ENCODE data around the gene TC2N.
"Not testable (repeated sequence)": the region's sequence is repeated elsewhere in the genome, so short reads cannot be mapped to it uniquely, and the experiment has no call there.

The TC2N gene

GRCh38 chr14:91867316-91867988 lies at the start of gene TC2N:
TSS of gene TC2N (minus strand) at chr14:91867536. CDS start at chr14:91813769, 53,767 bp downstream.
- FAIRE-seq (no peak), DNase-seq (ENCODE audit: low spot score) (no peak)

GRCh38 chr14:91912035-91912434 lies 44.7 kb upstream of the TC2N start:
- FAIRE-seq = no peak
- DNase-seq (ENCODE audit: low spot score) = no peak

DNA sequence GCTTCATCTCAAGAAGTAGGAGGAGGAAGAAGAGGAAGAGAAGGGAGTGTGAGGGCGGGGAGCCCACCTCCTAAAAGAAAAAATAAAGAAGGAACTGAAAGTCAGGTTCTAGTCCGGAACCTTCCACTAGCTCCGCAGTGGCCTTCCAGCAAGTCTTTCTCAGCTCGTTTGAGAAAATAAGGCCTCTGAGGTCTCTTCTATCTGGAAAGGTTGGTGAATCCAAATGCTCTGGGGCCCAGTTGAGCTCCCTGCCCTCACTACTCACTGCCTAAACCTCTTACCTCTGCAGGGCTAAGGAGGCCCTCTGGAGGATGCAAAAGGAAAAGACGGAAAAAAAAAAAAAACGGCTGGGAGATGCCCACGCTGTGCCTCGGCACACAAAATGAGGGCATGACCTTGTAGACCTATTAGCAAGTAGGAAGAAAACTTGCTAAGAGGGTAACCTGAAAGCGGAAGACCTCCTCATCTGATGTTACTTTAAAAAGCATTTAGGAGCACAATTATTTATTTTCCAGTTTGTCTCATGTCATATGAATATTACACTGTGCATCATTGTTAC lies 44.2 kb upstream of the TC2N start:
- FAIRE-seq (no peak), DNase-seq (ENCODE audit: low spot score) (peak; percentile 34)

- FAIRE-seq (no peak), DNase-seq (ENCODE audit: low spot score) (no peak)
Measured at GRCh38 chr14:91910196-91910595, 42.9 kb upstream of the TC2N start.

GRCh38 chr14:91906374-91906773 lies 39.0 kb upstream of the TC2N start:
- DNase-seq (ENCODE audit: low spot score) (no peak), FAIRE-seq (no peak)

GRCh38 chr14:91904956-91905645 lies 37.8 kb upstream of the TC2N start:
- DNase-seq (ENCODE audit: low spot score) (no peak), FAIRE-seq (no peak)

- FAIRE-seq (no peak), DNase-seq (ENCODE audit: low spot score) (no peak)
Measured at GRCh38 chr14:91904483-91904882, 37.1 kb upstream of the TC2N start.

- FAIRE-seq = no peak
- no peak for DNase-seq (ENCODE audit: low spot score)
Measured at GRCh38 chr14:91903070-91903469, 35.7 kb upstream of the TC2N start.

GRCh38 chr14:91902336-91902735 lies 35.0 kb upstream of the TC2N start:
- no peak for FAIRE-seq

DNA sequence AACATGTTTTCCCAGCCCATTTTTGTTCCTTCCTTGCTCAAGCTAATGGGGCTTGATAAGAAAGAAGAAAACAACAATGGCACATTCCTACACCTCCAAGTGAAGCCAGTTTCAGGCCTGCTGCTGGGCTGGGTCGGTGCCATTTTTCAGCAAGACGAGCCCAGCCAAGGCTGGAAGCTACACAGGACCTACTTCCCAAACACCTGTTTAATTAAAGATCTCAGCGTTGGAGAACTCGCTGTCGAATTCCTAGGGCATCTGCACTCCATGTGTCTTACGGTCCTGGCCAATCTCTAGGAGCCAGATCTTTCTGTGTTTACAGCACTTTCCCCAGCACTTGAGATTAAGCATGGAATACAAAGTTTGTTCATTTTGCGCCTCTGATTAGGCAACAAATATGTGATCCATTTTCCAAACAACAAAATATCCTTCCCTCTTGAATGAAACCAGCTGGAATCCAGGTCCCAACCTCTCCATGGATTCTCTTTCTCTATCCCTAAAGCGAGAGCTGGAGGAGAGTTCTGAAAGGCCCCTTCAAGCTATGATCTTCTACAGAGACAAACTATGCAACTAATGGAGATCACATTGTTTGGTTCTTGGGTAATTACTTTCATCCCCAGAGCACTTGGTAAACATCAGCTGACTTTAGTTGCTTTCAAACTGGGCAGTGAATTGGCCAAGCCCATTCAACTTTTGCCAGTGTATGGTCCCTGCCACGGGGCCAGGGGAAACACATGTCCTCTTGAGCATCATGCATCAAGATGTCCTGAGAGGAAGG lies 34.3 kb upstream of the TC2N start:
- FAIRE-seq (no peak), DNase-seq (ENCODE audit: low spot score) (no peak)

More at GRCh38 chr14:91902336-91902735, 35.0 kb upstream of the TC2N start:
- no peak for DNase-seq (ENCODE audit: low spot score)

GRCh38 chr14:91899806-91900205 lies 32.5 kb upstream of the TC2N start:
- DNase-seq (ENCODE audit: low spot score) (no peak), FAIRE-seq (no peak)

GRCh38 chr14:91899213-91899612 lies 31.9 kb upstream of the TC2N start:
- no peak for FAIRE-seq
- no peak for DNase-seq (ENCODE audit: low spot score)

GRCh38 chr14:91898372-91898771 lies 31.0 kb upstream of the TC2N start:
- FAIRE-seq = no peak
- no peak for DNase-seq (ENCODE audit: low spot score)

GRCh38 chr14:91897716-91898115 lies 30.4 kb upstream of the TC2N start:
- FAIRE-seq; DNase-seq (ENCODE audit: low spot score): not testable (repeated sequence)

DNA sequence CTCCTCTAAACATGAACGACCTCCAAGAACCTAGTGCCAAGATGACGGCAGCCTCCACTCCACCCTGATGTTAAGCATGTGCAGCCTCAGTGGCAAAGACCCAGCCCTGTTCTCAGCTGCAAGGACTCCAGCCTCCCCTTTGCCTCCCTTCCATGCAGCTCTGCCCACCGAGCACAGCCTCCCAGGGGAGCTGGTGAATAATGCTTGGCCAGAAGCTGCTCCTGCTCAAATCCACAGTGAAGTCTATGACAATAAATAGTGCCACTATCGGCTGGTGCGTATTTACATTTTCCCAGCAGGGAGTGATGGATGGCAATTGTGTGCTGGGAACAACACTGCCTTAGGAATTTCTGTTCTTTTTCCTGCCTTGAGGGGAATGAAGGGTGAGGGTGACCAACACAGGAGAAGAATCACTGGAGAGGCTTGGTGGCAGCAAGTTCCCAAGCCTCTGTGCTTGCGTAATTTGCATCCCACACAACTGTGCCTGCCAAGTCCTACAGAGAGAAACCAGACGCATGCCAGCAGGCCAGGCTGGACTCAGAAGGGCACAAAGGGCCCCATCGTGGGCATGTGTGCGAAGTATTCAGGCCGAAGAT lies 29.9 kb upstream of the TC2N start:
- DNase-seq (ENCODE audit: low spot score) = no peak
- no peak for FAIRE-seq

DNA sequence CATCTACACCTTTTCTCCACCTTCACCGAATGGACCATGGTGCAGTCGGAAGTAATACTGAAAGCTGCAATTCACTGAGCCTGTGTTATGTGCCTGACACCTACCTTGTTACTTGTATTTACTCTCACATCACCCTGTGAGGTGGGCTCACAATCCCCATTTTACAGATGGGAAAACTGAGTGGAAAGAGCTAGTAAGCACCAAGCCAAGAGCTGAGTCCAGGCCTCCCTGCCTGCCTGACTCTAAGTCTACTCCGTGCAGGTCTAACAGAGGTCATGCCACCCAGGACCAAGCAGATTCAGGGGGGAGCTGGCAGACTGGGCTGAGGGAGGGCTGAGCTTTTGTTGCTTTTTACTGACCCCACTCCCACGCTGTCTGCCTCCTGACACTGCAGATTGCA lies 29.1 kb upstream of the TC2N start:
- no peak for FAIRE-seq
- DNase-seq (ENCODE audit: low spot score) = no peak

- DNase-seq (ENCODE audit: low spot score) = no peak
- no peak for FAIRE-seq
Measured at GRCh38 chr14:91893669-91894068, 26.3 kb upstream of the TC2N start.

- no peak for FAIRE-seq
- DNase-seq (ENCODE audit: low spot score) = no peak
Measured at GRCh38 chr14:91893007-91893406, 25.7 kb upstream of the TC2N start.

DNA sequence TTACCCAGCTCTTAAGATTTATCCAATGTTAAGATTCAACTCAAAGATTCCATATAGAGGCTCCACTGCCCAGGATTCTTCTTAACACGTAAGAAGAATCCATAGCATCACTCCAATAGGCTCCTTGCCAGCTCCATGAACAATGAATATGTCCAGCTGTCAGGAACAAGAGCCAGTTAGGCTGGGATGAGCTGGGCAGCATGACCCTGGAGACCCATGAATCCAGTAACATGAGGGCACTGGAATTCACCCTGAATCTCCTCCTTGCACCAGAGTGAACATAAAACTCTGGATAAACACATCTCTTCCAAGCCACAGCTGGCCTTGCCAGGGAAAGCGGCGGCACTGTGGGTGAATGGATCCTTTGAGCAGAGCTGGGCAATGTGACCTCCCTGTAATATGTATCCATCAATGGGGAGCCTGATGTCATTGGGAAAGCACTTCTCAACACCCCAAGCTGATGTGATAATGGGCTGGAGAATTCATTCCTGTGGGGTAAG lies 24.4 kb upstream of the TC2N start:
- DNase-seq (ENCODE audit: low spot score) (no peak), FAIRE-seq (no peak)

GRCh38 chr14:91891101-91891500 lies 23.8 kb upstream of the TC2N start:
- DNase-seq (ENCODE audit: low spot score) (no peak), FAIRE-seq (no peak)

GRCh38 chr14:91890291-91890749 lies 23.0 kb upstream of the TC2N start:
- no peak for FAIRE-seq
- no peak for DNase-seq (ENCODE audit: low spot score)

Data from urothelium cell line (cell line).